Smooth muscle cell of the brain vasculature (primary cell): ENCODE data around the gene EHD3.

Experiments used
- DNase-seq: peaks from one replicate; pipeline ENCODE4 v3.0.0-alpha.2; 2012; ENCODE audit warnings: low read depth, low spot score

EHD3 gene

GRCh38 chr2:31212659-31213600, 21.0 kb upstream of the EHD3 start:
- DNase-seq = no peak

- no peak for DNase-seq
Observed at GRCh38 chr2:31213601-31214443, 20.1 kb upstream of the EHD3 start.

GRCh38 chr2:31214444-31214915, 19.5 kb upstream of the EHD3 start:
- DNase-seq = no peak

GRCh38 chr2:31216734-31217133, 17.2 kb upstream of the EHD3 start:
- DNase-seq = no peak

- no peak for DNase-seq
Observed at GRCh38 chr2:31217465-31218200, 16.3 kb upstream of the EHD3 start, which contains the start of gene CAPN14. TSS of gene CAPN14 (minus strand) at chr2:31217515. CDS start at chr2:31205447, 12,068 bp downstream.

GRCh38 chr2:31219131-31219969, 14.6 kb upstream of the EHD3 start:
- no peak for DNase-seq

GRCh38 chr2:31221544-31221943, 12.4 kb upstream of the EHD3 start:
- DNase-seq = no peak

- no peak for DNase-seq
Observed at GRCh38 chr2:31222071-31222470, 11.9 kb upstream of the EHD3 start.

GRCh38 chr2:31223026-31223425, 10.9 kb upstream of the EHD3 start:
- no peak for DNase-seq

GRCh38 chr2:31223749-31224148, 10.2 kb upstream of the EHD3 start:
- no peak for DNase-seq

- DNase-seq = no peak
Observed at GRCh38 chr2:31226266-31226665, 7.7 kb upstream of the EHD3 start.

GRCh38 chr2:31227110-31227509, 6.8 kb upstream of the EHD3 start:
- no peak for DNase-seq

GRCh38 chr2:31227711-31228125, 6.2 kb upstream of the EHD3 start:
- no peak for DNase-seq

GRCh38 chr2:31228717-31229116, 5.2 kb upstream of the EHD3 start:
- no peak for DNase-seq

GRCh38 chr2:31230751-31231150, 3.2 kb upstream of the EHD3 start:
- no peak for DNase-seq

GRCh38 chr2:31231571-31232302, 2.2 kb upstream of the EHD3 start:
- no peak for DNase-seq

GRCh38 chr2:31232586-31232985, 1.4 kb upstream of the EHD3 start:
- no peak for DNase-seq

GRCh38 chr2:31233231-31233630, 721 bp upstream of the EHD3 start:
- DNase-seq = no peak

- DNase-seq = no peak
Observed at GRCh38 chr2:31234683-31235503, 941 bp downstream of the EHD3 start.
